PFSK-1 (cell line): ENCODE data around the gene AP5Z1.

Source experiments
- SIN3A ChIP-seq: IDR thresholded peaks from 2 replicates; pipeline ENCODE4 v1.6.1; 2012; ENCODE audit warnings: mild to moderate bottlenecking, low read length, moderate library complexity, borderline replicate concordance; ENCODE audit not compliant: insufficient read depth
- TAF1 ChIP-seq: IDR thresholded peaks from 2 replicates; pipeline ENCODE4 v1.6.1; 2012; ENCODE audit warnings: low read length, control low read depth, borderline replicate concordance; ENCODE audit not compliant: insufficient read depth
- TF ChIP-seq, protein P1 (sequence below), 2 experiments: IDR thresholded peaks; 2 replicates each; pipeline versions ENCODE4 v1.6.1 to v1.8.0; 2011 to 2012; ENCODE audit warnings: low read depth in 2 of 2, low read length in 2 of 2, control low read depth in 1 of 2, inconsistent platforms in 1 of 2, mild to moderate bottlenecking in 1 of 2, moderate library complexity in 1 of 2; ENCODE audit not compliant: insufficient read depth in 1 of 2

DNA sequence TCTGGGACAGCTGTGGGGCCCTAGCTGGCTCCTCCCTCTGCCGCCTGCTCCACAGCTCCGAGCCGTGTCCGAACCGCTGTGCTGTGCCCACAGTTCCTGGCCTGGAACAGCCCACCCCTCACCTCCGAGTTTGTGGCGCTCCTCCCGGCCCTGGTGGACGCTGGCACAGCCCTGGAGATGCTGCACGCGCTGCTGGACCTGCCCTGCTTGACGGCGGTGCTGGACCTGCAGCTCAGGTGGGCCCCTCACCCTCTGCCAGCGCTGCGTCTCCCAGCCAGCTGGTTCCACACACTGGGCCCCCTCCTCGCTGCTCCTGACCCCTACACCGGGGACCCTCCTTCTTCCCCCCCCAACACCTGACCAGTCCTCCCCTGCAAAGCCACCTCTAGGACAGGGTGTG, 12.1 kb downstream of the AP5Z1 start:
- TF ChIP-seq SIN3A (no peak), TAF1 (no peak)
- TF ChIP-seq, protein P1, sequence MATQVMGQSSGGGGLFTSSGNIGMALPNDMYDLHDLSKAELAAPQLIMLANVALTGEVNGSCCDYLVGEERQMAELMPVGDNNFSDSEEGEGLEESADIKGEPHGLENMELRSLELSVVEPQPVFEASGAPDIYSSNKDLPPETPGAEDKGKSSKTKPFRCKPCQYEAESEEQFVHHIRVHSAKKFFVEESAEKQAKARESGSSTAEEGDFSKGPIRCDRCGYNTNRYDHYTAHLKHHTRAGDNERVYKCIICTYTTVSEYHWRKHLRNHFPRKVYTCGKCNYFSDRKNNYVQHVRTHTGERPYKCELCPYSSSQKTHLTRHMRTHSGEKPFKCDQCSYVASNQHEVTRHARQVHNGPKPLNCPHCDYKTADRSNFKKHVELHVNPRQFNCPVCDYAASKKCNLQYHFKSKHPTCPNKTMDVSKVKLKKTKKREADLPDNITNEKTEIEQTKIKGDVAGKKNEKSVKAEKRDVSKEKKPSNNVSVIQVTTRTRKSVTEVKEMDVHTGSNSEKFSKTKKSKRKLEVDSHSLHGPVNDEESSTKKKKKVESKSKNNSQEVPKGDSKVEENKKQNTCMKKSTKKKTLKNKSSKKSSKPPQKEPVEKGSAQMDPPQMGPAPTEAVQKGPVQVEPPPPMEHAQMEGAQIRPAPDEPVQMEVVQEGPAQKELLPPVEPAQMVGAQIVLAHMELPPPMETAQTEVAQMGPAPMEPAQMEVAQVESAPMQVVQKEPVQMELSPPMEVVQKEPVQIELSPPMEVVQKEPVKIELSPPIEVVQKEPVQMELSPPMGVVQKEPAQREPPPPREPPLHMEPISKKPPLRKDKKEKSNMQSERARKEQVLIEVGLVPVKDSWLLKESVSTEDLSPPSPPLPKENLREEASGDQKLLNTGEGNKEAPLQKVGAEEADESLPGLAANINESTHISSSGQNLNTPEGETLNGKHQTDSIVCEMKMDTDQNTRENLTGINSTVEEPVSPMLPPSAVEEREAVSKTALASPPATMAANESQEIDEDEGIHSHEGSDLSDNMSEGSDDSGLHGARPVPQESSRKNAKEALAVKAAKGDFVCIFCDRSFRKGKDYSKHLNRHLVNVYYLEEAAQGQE (IDR thresholded peaks at IDR 0.05; ENCODE audit: insufficient read depth in 1 of 2, low read depth in 2 of 2, low read length in 2 of 2) = no peak
